HFFc6 (cell line): Measurements from ENCODE around the gene PTPRN2. TPM values are rescaled to one million over a fixed set of nuclear protein-coding genes. Genes with fewer than 3 reads are reported as not detected.
A peak's percentile ranks its signal among the peaks of the same experiment; 100 is the strongest.

Experiments
- DNase-seq: peaks from one replicate; pipeline ENCODE4 v3.0.0-alpha.2; 2018
- H3K27ac Mint-ChIP-seq: 2 replicates; pipeline ENCODE4 v1.8.0; 2020; ENCODE audit warnings: mild to moderate bottlenecking, mixed read lengths
- H3K27me3 Mint-ChIP-seq: 2 replicates; pipeline ENCODE4 v1.8.0; 2021; ENCODE audit warnings: mild to moderate bottlenecking, moderate library complexity, mixed read lengths; ENCODE audit not compliant: insufficient read depth
- H3K36me3 Mint-ChIP-seq: 2 replicates; pipeline ENCODE4 v1.8.0; 2021; ENCODE audit warnings: low read depth, mixed read lengths
- H3K4me1 Mint-ChIP-seq: 2 replicates; pipeline ENCODE4 v1.8.0; 2020; ENCODE audit warnings: low read depth, mixed read lengths
- H3K4me3 Mint-ChIP-seq: 2 replicates; pipeline ENCODE4 v1.8.0; 2020; ENCODE audit warnings: mild to moderate bottlenecking, moderate library complexity, mixed read lengths
- H3K9me3 Mint-ChIP-seq: 2 replicates; pipeline ENCODE4 v1.8.0; 2020; ENCODE audit warnings: mild to moderate bottlenecking, mixed read lengths
- CTCF ChIP-seq: fragments of 200-600 bp; sonication (generic); IDR thresholded peaks from 2 replicates; pipeline ENCODE4 v1.5.0; 2021; ENCODE audit warnings: antibody characterized with exemption, mild to moderate bottlenecking
- total RNA-seq, 6 experiments: library from RNA; stranded (reverse); fragmentation: NEBNext Ultra II Directional; extraction: Animal tissue kit (Norgen Biotek cat#: 25700); gene quantifications; 2 replicates in 1 of 6; 3 replicates in 5 of 6; pipeline ENCODE4 v1.2.3, GENCODE V29; 2021

The PTPRN2 gene
- total RNA-seq, 6 experiments from 2014 or later: 0.05 to 0.27 (median 0.23) TPM

GRCh38 chr7:158573310-158573709, 14.3 kb downstream of the PTPRN2 start:
- no peak for DNase-seq
- no peak overlapping the region for H3K4me3 Mint-ChIP-seq
- H3K27ac Mint-ChIP-seq: no peak overlapping the region
- TF ChIP-seq CTCF: no peak
- H3K36me3 Mint-ChIP-seq: no peaks in the 10 kb centered on the region
- peaks cover 13% of the 10 kb centered on the region for H3K9me3 Mint-ChIP-seq
- H3K27me3 Mint-ChIP-seq: peaks cover 11% of the 10 kb centered on the region
- H3K4me1 Mint-ChIP-seq: no peaks in the 10 kb centered on the region

GRCh38 chr7:158572000-158572828, 15.4 kb downstream of the PTPRN2 start:
- H3K27ac Mint-ChIP-seq: no peak overlapping the region
- no peaks in the 10 kb centered on the region for H3K36me3 Mint-ChIP-seq
- peaks cover 13% of the 10 kb centered on the region for H3K9me3 Mint-ChIP-seq
- H3K4me3 Mint-ChIP-seq: no peak overlapping the region
- no peak for TF ChIP-seq CTCF
- no peaks in the 10 kb centered on the region for H3K4me1 Mint-ChIP-seq
- DNase-seq: peak; percentile 1
- H3K27me3 Mint-ChIP-seq: peaks cover 11% of the 10 kb centered on the region

GRCh38 chr7:158570449-158571170, 17.0 kb downstream of the PTPRN2 start:
- Mint-ChIP-seq H3K27me3 (peaks cover 11% of the 10 kb centered on the region), H3K4me3 (no peak overlapping the region), H3K4me1 (no peaks in the 10 kb centered on the region), H3K36me3 (no peaks in the 10 kb centered on the region), H3K27ac (no peak overlapping the region), H3K9me3 (peaks cover 13% of the 10 kb centered on the region)
- DNase-seq: no peak
- TF ChIP-seq CTCF: no peak

- H3K36me3 Mint-ChIP-seq: no peaks in the 10 kb centered on the region
- no peak for TF ChIP-seq CTCF
These were observed 17.7 kb downstream of the PTPRN2 start for GRCh38 chr7:158569858-158570323.

GRCh38 chr7:158568974-158569857, 18.4 kb downstream of the PTPRN2 start:
- Mint-ChIP-seq H3K4me3 (no peak overlapping the region), H3K36me3 (no peaks in the 10 kb centered on the region), H3K4me1 (no peaks in the 10 kb centered on the region), H3K27ac (no peak overlapping the region), H3K9me3 (peaks cover 13% of the 10 kb centered on the region), H3K27me3 (peaks cover 16% of the 10 kb centered on the region)
- TF ChIP-seq CTCF: no peak
- DNase-seq: no peak

More at GRCh38 chr7:158569858-158570323, 17.7 kb downstream of the PTPRN2 start:
- Mint-ChIP-seq H3K27ac (no peak overlapping the region), H3K9me3 (peaks cover 13% of the 10 kb centered on the region), H3K4me3 (no peak overlapping the region), H3K4me1 (no peaks in the 10 kb centered on the region), H3K27me3 (peaks cover 12% of the 10 kb centered on the region)
- DNase-seq: no peak
